GM23338 (cell line): Measurements from ENCODE around the gene RGMB. TPM values are rescaled to one million over a fixed set of nuclear protein-coding genes. Genes with fewer than 3 reads are reported as not detected.

ENCODE experiments used
- ATAC-seq: fragments of 200-7000 bp; cut with Tn5 transposase; 3 replicates; pipeline ENCODE4 v1.9.1; 2020
- DNase-seq: peaks from one replicate; pipeline ENCODE4 v3.0.0-alpha.2; 2015; ENCODE audit warnings: low spot score
- H2AFZ ChIP-seq: fragments of 200-600 bp; sonication (generic); 2 replicates; pipeline ENCODE4 v1.8.0; 2016; ENCODE audit warnings: antibody characterized with exemption, mild to moderate bottlenecking, moderate library complexity
- H3F3A ChIP-seq: fragments of 200-600 bp; sonication (generic); replicated peaks from 2 replicates; pipeline ENCODE4 v1.8.0; 2017; ENCODE audit warnings: antibody characterized with exemption, mixed run types, low read depth
- H3K27ac ChIP-seq: fragments of 200-600 bp; sonication (generic); 2 replicates; pipeline ENCODE4 v1.6.1; 2016; ENCODE audit warnings: low read depth
- H3K27me3 ChIP-seq: fragments of 200-600 bp; sonication (generic); 2 replicates; pipeline ENCODE4 v1.8.0; 2016; ENCODE audit warnings: mild to moderate bottlenecking, mixed run types, moderate library complexity; ENCODE audit not compliant: insufficient read depth
- H3K36me3 ChIP-seq: fragments of 200-600 bp; sonication (generic); 2 replicates; pipeline ENCODE4 v1.8.0; 2016; ENCODE audit warnings: mild to moderate bottlenecking; ENCODE audit not compliant: insufficient read depth
- H3K4me1 ChIP-seq: fragments of 200-600 bp; sonication (generic); 2 replicates; pipeline ENCODE4 v1.8.0; 2016; ENCODE audit warnings: mild to moderate bottlenecking, moderate library complexity; ENCODE audit not compliant: insufficient read depth
- H3K4me2 ChIP-seq: fragments of 200-600 bp; sonication (generic); 2 replicates; pipeline ENCODE4 v1.7.1; 2017; ENCODE audit warnings: mixed run types
- H3K4me3 ChIP-seq: fragments of 200-600 bp; sonication (generic); 2 replicates; pipeline ENCODE4 v1.6.1; 2016; ENCODE audit warnings: mixed run types
- H3K79me2 ChIP-seq: fragments of 200-600 bp; sonication (generic); replicated peaks from 2 replicates; pipeline ENCODE4 v1.8.0; 2017; ENCODE audit warnings: mild to moderate bottlenecking; ENCODE audit not compliant: insufficient read depth
- H3K9me2 ChIP-seq: fragments of 200-600 bp; sonication (generic); 2 replicates; pipeline ENCODE4 v1.8.0; 2017; ENCODE audit not compliant: insufficient read depth
- H4K20me1 ChIP-seq: fragments of 200-600 bp; sonication (generic); replicated peaks from 2 replicates; pipeline ENCODE4 v1.8.0; 2017; ENCODE audit warnings: mild to moderate bottlenecking; ENCODE audit not compliant: insufficient read depth
- H3K27ac Mint-ChIP-seq: 2 replicates; pipeline ENCODE4 v1.8.0; 2020; ENCODE audit warnings: inconsistent platforms, mild to moderate bottlenecking, moderate library complexity, mixed read lengths
- H3K27me3 Mint-ChIP-seq: 3 replicates; pipeline ENCODE4 v1.8.0; 2022; ENCODE audit warnings: low read depth, mild to moderate bottlenecking, moderate library complexity, mixed read lengths, inconsistent platforms; ENCODE audit not compliant: insufficient read depth, poor library complexity
- H3K36me3 Mint-ChIP-seq: 3 replicates; pipeline ENCODE4 v1.8.0; 2021; ENCODE audit warnings: low read depth, mild to moderate bottlenecking, inconsistent platforms, moderate library complexity, mixed read lengths
- H3K4me1 Mint-ChIP-seq: 3 replicates; pipeline ENCODE4 v1.8.0; 2020; ENCODE audit warnings: mild to moderate bottlenecking, inconsistent platforms, mixed read lengths
- H3K4me3 Mint-ChIP-seq: 3 replicates; pipeline ENCODE4 v1.8.0; 2021; ENCODE audit warnings: moderate library complexity, mild to moderate bottlenecking, inconsistent platforms, mixed read lengths
- H3K9me3 Mint-ChIP-seq: 3 replicates; pipeline ENCODE4 v1.8.0; 2020; ENCODE audit warnings: moderate library complexity, mild to moderate bottlenecking, inconsistent platforms, mixed read lengths
- CREB1 ChIP-seq: fragments of 250-450 bp; sonication (Bioruptor Pico); IDR thresholded peaks from 2 replicates; pipeline ENCODE4 v1.5.0; 2020; ENCODE audit warnings: low read depth, mild to moderate bottlenecking, moderate library complexity
- CTCF ChIP-seq, 2 experiments: fragments of 200-600 bp in 1 of 2; sonication (generic) in 1 of 2; conservative IDR thresholded peaks; 2 replicates each; pipeline versions ENCODE4 v1.5.1 to v1.6.1; 2016 to 2017; ENCODE audit warnings: antibody characterized with exemption in 2 of 2, low read depth in 2 of 2, mild to moderate bottlenecking in 2 of 2, moderate library complexity in 1 of 2
- ETS1 ChIP-seq: IDR thresholded peaks from 2 replicates; pipeline ENCODE4 v1.6.1; 2016; ENCODE audit warnings: antibody characterized with exemption
- EZH2 ChIP-seq: fragments of 200-600 bp; sonication (generic); IDR thresholded peaks from one replicate; pipeline ENCODE4 v1.8.0; 2017; ENCODE audit warnings: antibody characterized with exemption, mild to moderate bottlenecking, low read depth; ENCODE audit not compliant: unreplicated experiment
- EZH2phosphoT487 ChIP-seq: fragments of 200-600 bp; sonication (generic); IDR thresholded peaks from one replicate; pipeline ENCODE4 v1.8.1; 2018; ENCODE audit warnings: antibody characterized with exemption; ENCODE audit not compliant: unreplicated experiment
- JUNB ChIP-seq: IDR thresholded peaks from one replicate; pipeline ENCODE4 v1.6.1; 2016; ENCODE audit warnings: antibody characterized with exemption; ENCODE audit not compliant: unreplicated experiment
- NANOG ChIP-seq: IDR thresholded peaks from 2 replicates; pipeline ENCODE4 v1.6.1; 2016; ENCODE audit warnings: antibody characterized with exemption, borderline replicate concordance
- POLR2AphosphoS5 ChIP-seq: IDR thresholded peaks from 2 replicates; pipeline ENCODE4 v1.6.1; 2016; ENCODE audit warnings: antibody characterized with exemption, low read depth
- REST ChIP-seq: IDR thresholded peaks from one replicate; pipeline ENCODE4 v1.6.1; 2018; ENCODE audit warnings: antibody characterized with exemption; ENCODE audit not compliant: unreplicated experiment
- STAT1 ChIP-seq: IDR thresholded peaks from one replicate; pipeline ENCODE4 v1.6.1; 2016; ENCODE audit warnings: antibody characterized with exemption; ENCODE audit not compliant: unreplicated experiment
- ZNF114 ChIP-seq: fragments of 250-450 bp; sonication (Bioruptor Pico); IDR thresholded peaks from 2 replicates; pipeline ENCODE4 v1.5.0; 2020; ENCODE audit warnings: mild to moderate bottlenecking, moderate library complexity
- ZNF331 ChIP-seq: fragments of 250-450 bp; sonication (Bioruptor Pico); IDR thresholded peaks from 2 replicates; pipeline ENCODE4 v1.5.0; 2020; ENCODE audit warnings: low read depth, mild to moderate bottlenecking, moderate library complexity
- ZNF462 ChIP-seq: fragments of 250-450 bp; sonication (Bioruptor Pico); IDR thresholded peaks from 2 replicates; pipeline ENCODE4 v1.5.0; 2020; ENCODE audit warnings: mild to moderate bottlenecking, moderate library complexity
- polyA plus RNA-seq: library from polyadenylated mRNA; unstranded; fragments of >200 nt; fragmentation: Nextera tagmentation; extraction: Ambion mirVana; gene quantifications from 2 replicates; pipeline ENCODE4 v1.2.1, GENCODE V29; 2016
- total RNA-seq: library from RNA; depleted of rRNA; stranded (reverse); fragments of >200 nt; shearing (Covaris generic); gene quantifications from 2 replicates; pipeline ENCODE4 v1.2.3, GENCODE V29; 2014

The RGMB gene
- total and polyA plus RNA-seq, 2 experiments from 2014 or later: 21.7 to 34.3 TPM

GRCh38 chr5:98810206-98810605, 36.7 kb downstream of the RGMB start (continued):
- TF ChIP-seq CREB1 (CRISPR knock-in tag) (no peak), STAT1 (no peak)

- Mint-ChIP-seq H3K9me3 (no peaks in the 10 kb centered on the region), H3K36me3 (no peaks in the 10 kb centered on the region), H3K4me3 (no peak overlapping the region), H3K27me3 (no peaks in the 10 kb centered on the region), H3K27ac (no peak overlapping the region), H3K4me1 (no peaks in the 10 kb centered on the region)
- TF ChIP-seq REST: no peak
- no peak for TF ChIP-seq ZNF462 (CRISPR knock-in tag)
- no peak for TF ChIP-seq JUNB
- no peak for TF ChIP-seq POLR2AphosphoS5
- no peak for TF ChIP-seq EZH2
- TF ChIP-seq EZH2phosphoT487: no peak
- no peak for TF ChIP-seq ZNF331 (CRISPR knock-in tag)
- TF ChIP-seq NANOG: no peak
- no peak for TF ChIP-seq ZNF114 (CRISPR knock-in tag)
- no peak for TF ChIP-seq CREB1 (CRISPR knock-in tag)
- no peak for TF ChIP-seq CTCF (conservative IDR thresholded peaks at IDR 0.05; ENCODE audit: low read depth in 2 of 2)
- no peak for TF ChIP-seq STAT1
- no peak for TF ChIP-seq ETS1
- no peaks in the 10 kb centered on the region for H3F3A ChIP-seq
- H3K79me2 ChIP-seq: no peaks in the 10 kb centered on the region
- DNase-seq: no peak
- H3K27ac ChIP-seq: no peak overlapping the region
- H3K4me2 ChIP-seq: no peak overlapping the region
- H3K27me3 ChIP-seq: no peaks in the 10 kb centered on the region
- no peak overlapping the region for H2AFZ ChIP-seq
- no peaks in the 10 kb centered on the region for H3K4me1 ChIP-seq
- no peak for ATAC-seq
- H3K4me3 ChIP-seq: no peak overlapping the region
- no peaks in the 10 kb centered on the region for H3K36me3 ChIP-seq
- no peaks in the 10 kb centered on the region for H3K9me2 ChIP-seq
- H4K20me1 ChIP-seq: no peaks in the 10 kb centered on the region
Observed at GRCh38 chr5:98813755-98814154, 40.3 kb downstream of the RGMB start.
